HG03439 (cell line): ENCODE results near the gene BCL2L1.

Source experiments
- ATAC-seq: cut with Tn5 transposase; IDR thresholded peaks from one replicate; pipeline ENCODE4 v1.9.1; 2021; ENCODE audit warnings: mild to moderate bottlenecking, moderate library complexity; ENCODE audit not compliant: unreplicated experiment

The BCL2L1 gene

GRCh38 chr20:31731321-31731717 is 8.7 kb upstream of the BCL2L1 start:
- no peak for ATAC-seq

- ATAC-seq, result peak; percentile 88
Measured at GRCh38 chr20:31723319-31724078, 831 bp upstream of the BCL2L1 start.

- ATAC-seq, result no peak
Measured at GRCh38 chr20:31723069-31723318, 326 bp upstream of the BCL2L1 start.

GRCh38 chr20:31721408-31722256 is 1.0 kb downstream of the BCL2L1 start:
- ATAC-seq, result no peak

- no peak for ATAC-seq
Measured at GRCh38 chr20:31720486-31721407, 1.9 kb downstream of the BCL2L1 start.

GRCh38 chr20:31719644-31720485 is 2.8 kb downstream of the BCL2L1 start:
- no peak for ATAC-seq

GRCh38 chr20:31718952-31719643 is 3.6 kb downstream of the BCL2L1 start:
- ATAC-seq, result no peak

GRCh38 chr20:31717478-31718201 is 5.0 kb downstream of the BCL2L1 start:
- ATAC-seq, result peak; percentile 37

- no peak for ATAC-seq
Measured at GRCh38 chr20:31716818-31717477, 5.7 kb downstream of the BCL2L1 start.

GRCh38 chr20:31716351-31716750 is 6.3 kb downstream of the BCL2L1 start:
- no peak for ATAC-seq

- no peak for ATAC-seq
Measured at GRCh38 chr20:31715766-31716165, 6.9 kb downstream of the BCL2L1 start.

GRCh38 chr20:31713312-31714273 is 9.1 kb downstream of the BCL2L1 start:
- ATAC-seq, result no peak

GRCh38 chr20:31712564-31713311 is 9.9 kb downstream of the BCL2L1 start:
- ATAC-seq, result no peak

GRCh38 chr20:31712112-31712553 is 10.5 kb downstream of the BCL2L1 start:
- ATAC-seq, result no peak

GRCh38 chr20:31711179-31712111 is 11.2 kb downstream of the BCL2L1 start:
- ATAC-seq, result no peak
